CD8-positive, alpha-beta memory T cell (primary cell): Measurements from ENCODE around the gene KIAA1586. TPM values are rescaled to one million over a fixed set of nuclear protein-coding genes. Genes with fewer than 3 reads are reported as not detected.
A peak's percentile ranks its signal among the peaks of the same experiment; 100 is the strongest.
"Not testable (repeated sequence)": the region's sequence is repeated elsewhere in the genome, so short reads cannot be mapped to it uniquely, and the experiment has no call there.

Experiments
- CTCF ChIA-PET: fragments of 350-600 bp; sonication (Branson Sonifier 250); formaldehyde crosslinking; loops from one replicate; lab custom pipeline; 2021; ENCODE audit warnings: antibody characterized with exemption; lab: Charles Lee
- POLR2A ChIA-PET: fragments of 350-600 bp; sonication (Branson Sonifier 250); formaldehyde crosslinking; loops from one replicate; lab custom pipeline; 2021; ENCODE audit warnings: antibody characterized with exemption; lab: Charles Lee
- DNase-seq, 5 donors: peaks; one replicate each; pipeline versions ENCODE4 v3.0.0 to v3.0.0-alpha.2; 2020 to 2022; ENCODE audit warnings: mixed read lengths in 1 of 5
- H3K27ac ChIP-seq: one replicate; pipeline ENCODE4 v1.7.0; 2013; ENCODE audit warnings: low read depth, mild to moderate bottlenecking, low read length, moderate library complexity
- H3K27me3 ChIP-seq: 2 replicates; pipeline ENCODE4 v1.7.0; 2013; ENCODE audit warnings: low read length, mild to moderate bottlenecking; ENCODE audit not compliant: insufficient read depth, poor library complexity, severe bottlenecking
- H3K36me3 ChIP-seq: 2 replicates; pipeline ENCODE4 v1.7.0; 2013; ENCODE audit warnings: mild to moderate bottlenecking, low read length, moderate library complexity; ENCODE audit not compliant: insufficient read depth
- H3K4me1 ChIP-seq: 2 replicates; pipeline ENCODE4 v1.7.0; 2013; ENCODE audit warnings: mild to moderate bottlenecking, low read length, moderate library complexity; ENCODE audit not compliant: insufficient read depth
- H3K4me3 ChIP-seq: 2 replicates; pipeline ENCODE4 v1.7.0; 2013; ENCODE audit warnings: mild to moderate bottlenecking, low read length
- H3K9me3 ChIP-seq: 2 replicates; pipeline ENCODE4 v1.7.0; 2013; ENCODE audit warnings: mild to moderate bottlenecking, low read length
- H3K27ac Mint-ChIP-seq, 8 donors: one replicate each; pipeline ENCODE4 v1.8.0; 2020 to 2021; ENCODE audit warnings: mixed read lengths in 8 of 8, mild to moderate bottlenecking in 6 of 8, inconsistent platforms in 3 of 8, moderate library complexity in 3 of 8
- H3K27me3 Mint-ChIP-seq, 2 donors: one replicate each; pipeline ENCODE4 v1.8.0; 2020 to 2021; ENCODE audit warnings: mixed read lengths in 2 of 2, mild to moderate bottlenecking in 1 of 2, moderate library complexity in 1 of 2
- H3K36me3 Mint-ChIP-seq, 3 donors: one replicate each; pipeline ENCODE4 v1.8.0; 2020 to 2021; ENCODE audit warnings: mixed read lengths in 3 of 3, inconsistent platforms in 1 of 3, mild to moderate bottlenecking in 1 of 3
- H3K4me1 Mint-ChIP-seq, 3 donors: one replicate each; pipeline ENCODE4 v1.8.0; 2020 to 2021; ENCODE audit warnings: mixed read lengths in 3 of 3, inconsistent platforms in 1 of 3, mild to moderate bottlenecking in 1 of 3
- H3K4me3 Mint-ChIP-seq, 7 donors: one replicate each; pipeline ENCODE4 v1.8.0; 2020 to 2021; ENCODE audit warnings: mixed read lengths in 7 of 7, mild to moderate bottlenecking in 6 of 7, moderate library complexity in 4 of 7, inconsistent platforms in 2 of 7
- H3K9me3 Mint-ChIP-seq, 5 donors: one replicate each; pipeline ENCODE4 v1.8.0; 2020 to 2022; ENCODE audit warnings: mixed read lengths in 5 of 5, mild to moderate bottlenecking in 3 of 5, moderate library complexity in 2 of 5, inconsistent platforms in 1 of 5
- polyA plus RNA-seq: library from polyadenylated mRNA; unstranded; fragments of 300-500 nt; fragmentation: Illumina TruSeq; gene quantifications from one replicate; pipeline ENCODE4 v1.2.3, GENCODE V29; 2021
- total RNA-seq, 2 experiments: library from RNA; stranded (reverse); gene quantifications; one replicate each; pipeline ENCODE4 v1.2.3, GENCODE V29; 2021

KIAA1586 gene
- total and polyA plus RNA-seq, 3 experiments from 2014 or later = 8.1 to 19.0 (median 18.5) TPM

DNA sequence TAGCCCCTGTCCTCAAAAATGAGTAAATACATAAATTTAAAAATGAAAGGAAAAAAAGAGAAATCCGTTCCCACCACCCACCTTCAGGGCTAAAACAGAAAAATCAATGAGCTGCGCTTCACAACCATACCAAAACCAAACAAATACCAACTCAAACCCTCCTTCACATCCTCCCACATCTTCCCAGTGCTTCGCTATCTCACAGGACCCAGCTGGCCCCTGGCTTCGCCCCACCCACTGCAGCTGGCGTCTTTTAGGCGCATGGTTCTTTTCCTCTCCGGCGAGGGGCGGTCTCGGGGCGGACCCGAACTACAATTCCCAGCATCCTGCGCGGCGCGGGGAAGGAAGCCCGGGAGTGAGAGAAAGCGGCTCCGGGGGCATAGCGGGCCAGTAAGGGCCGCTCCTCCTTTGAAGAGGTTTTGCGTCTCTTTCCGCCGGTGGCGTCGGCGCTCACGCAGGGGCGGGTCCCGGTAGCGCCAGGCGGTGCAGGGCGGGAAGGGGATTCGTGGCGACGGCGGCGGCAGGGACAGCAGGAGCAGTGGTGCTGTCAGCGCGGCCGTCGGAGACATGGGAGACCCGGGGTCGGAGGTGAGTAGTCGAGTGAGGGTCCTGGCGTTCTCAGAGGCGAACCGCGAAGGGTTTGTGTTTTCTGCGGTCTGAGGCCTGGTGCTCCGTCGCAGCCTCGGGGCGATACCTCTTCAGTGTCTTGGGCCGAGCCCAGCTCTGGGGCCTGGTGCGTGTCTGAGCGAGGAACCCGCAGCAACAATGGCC, 43.4 kb downstream of the KIAA1586 start, which contains the start of gene ZNF451:
TSS of gene ZNF451 (plus strand) at position 502 of the 771 bp plus-strand sequence. CDS start at position 568, 66 bp downstream.
- peak; percentile 93 to 96 (median 94) for DNase-seq
- H3K4me1 ChIP-seq = peaks cover 28% of the 10 kb centered on the region
- H3K36me3 Mint-ChIP-seq = peaks cover 0 to 26% (median 0%) of the 10 kb centered on the region in 3 donors
- ChIA-PET POLR2A (no interaction called here), CTCF (interaction anchor here (0.8 kb wide), 1 partner anchor 132 kb away, joined by 3 read pairs; the partner anchor contains the start of gene RAB23)
- no peaks in the 10 kb centered on the region for H3K9me3 Mint-ChIP-seq
- no peaks in the 10 kb centered on the region for H3K9me3 ChIP-seq
- H3K36me3 ChIP-seq = no peaks in the 10 kb centered on the region
- H3K27ac ChIP-seq = peak within 1 kb of the TSS; percentile 49
- H3K27me3 Mint-ChIP-seq = no peaks in the 10 kb centered on the region
- H3K27me3 ChIP-seq = no peaks in the 10 kb centered on the region
- peak within 1 kb of the TSS; percentile 71 to 97 (median 92) for H3K27ac Mint-ChIP-seq
- peak within 1 kb of the TSS; percentile 40 for H3K4me3 ChIP-seq
- H3K4me3 Mint-ChIP-seq = peak within 1 kb of the TSS; percentile 82 to 94 (median 90)
- peaks cover 33 to 44% (median 43%) of the 10 kb centered on the region in 3 donors for H3K4me1 Mint-ChIP-seq

GRCh38 chr6:57090458-57091067, 44.1 kb downstream of the KIAA1586 start:
- H3K36me3 Mint-ChIP-seq = peaks cover 0 to 29% (median 0%) of the 10 kb centered on the region in 3 donors
- H3K36me3 ChIP-seq, DNase-seq, CTCF ChIA-PET, H3K4me3 ChIP-seq, H3K27ac ChIP-seq, H3K27me3 ChIP-seq, POLR2A ChIA-PET, H3K9me3 ChIP-seq, H3K9me3 Mint-ChIP-seq, H3K27me3 Mint-ChIP-seq: not testable (repeated sequence)
- H3K4me1 Mint-ChIP-seq = peaks cover 35 to 49% (median 49%) of the 10 kb centered on the region in 3 donors
- peaks cover 31% of the 10 kb centered on the region for H3K4me1 ChIP-seq
- H3K4me3 Mint-ChIP-seq = peak overlapping the region in 5 of 7 donors; percentile 82 to 94 (median 90)
- peak overlapping the region in 1 of 8 donors; percentile 97 for H3K27ac Mint-ChIP-seq

DNA sequence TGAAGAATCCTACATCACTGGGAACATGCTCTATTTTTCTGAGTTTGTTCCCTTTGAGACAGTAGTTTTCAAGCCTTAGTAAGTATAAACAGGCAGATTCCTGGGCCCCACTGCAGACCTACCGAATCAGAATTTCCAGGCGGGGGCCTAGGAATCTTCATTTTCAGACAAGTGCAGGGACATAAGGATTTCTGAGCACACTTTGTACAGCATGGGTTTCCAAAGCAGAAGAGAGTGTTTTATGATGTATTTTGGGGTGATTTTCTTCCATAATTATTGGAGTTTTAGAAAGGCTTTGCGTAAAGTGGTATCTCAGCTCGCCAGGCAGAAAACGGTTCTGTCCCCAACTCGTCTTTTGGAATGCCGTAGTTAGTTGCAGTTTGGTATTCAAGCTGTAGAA, 44.9 kb downstream of the KIAA1586 start:
- H3K36me3 ChIP-seq, H3K27me3 ChIP-seq, H3K9me3 ChIP-seq, CTCF ChIA-PET, DNase-seq, H3K27me3 Mint-ChIP-seq, POLR2A ChIA-PET, H3K4me3 ChIP-seq, H3K9me3 Mint-ChIP-seq: not testable (repeated sequence)
- peak overlapping the region; percentile 52 to 82 (median 70) for H3K4me3 Mint-ChIP-seq
- H3K36me3 Mint-ChIP-seq = peaks cover 0 to 30% (median 0%) of the 10 kb centered on the region in 3 donors
- Histone ChIP-seq H3K4me1 (peaks cover 31% of the 10 kb centered on the region), H3K27ac (peak overlapping the region; percentile 12)
- H3K4me1 Mint-ChIP-seq = peaks cover 35 to 54% (median 52%) of the 10 kb centered on the region in 3 donors
- H3K27ac Mint-ChIP-seq = peak overlapping the region in 7 of 8 donors; percentile 57 to 78 (median 69)

DNA sequence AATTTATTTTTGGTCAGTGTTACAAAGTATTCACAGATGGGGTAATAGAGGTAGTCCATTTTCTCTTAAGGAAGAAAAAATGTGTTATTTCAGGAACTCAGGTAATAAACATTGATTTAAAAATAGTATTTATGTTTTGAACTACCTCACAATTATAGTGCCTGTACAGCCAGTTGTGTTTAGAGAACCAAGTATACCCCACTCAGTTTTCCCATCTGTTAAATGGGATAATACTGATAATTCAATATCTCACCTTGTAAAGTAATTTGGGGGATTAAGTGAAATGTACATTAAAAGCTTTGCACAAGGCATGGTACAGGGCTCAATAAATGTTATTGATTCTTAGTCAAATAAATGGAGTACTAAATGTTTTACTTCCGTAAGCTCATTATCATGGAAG, 48.2 kb downstream of the KIAA1586 start:
- no peaks in the 10 kb centered on the region for H3K9me3 ChIP-seq
- CTCF ChIA-PET = no interaction called here
- Mint-ChIP-seq H3K27ac (no peak overlapping the region), H3K4me3 (no peak overlapping the region), H3K4me1 (peaks cover 52 to 78% (median 73%) of the 10 kb centered on the region in 3 donors), H3K36me3 (peaks cover 8 to 55% (median 9%) of the 10 kb centered on the region in 3 donors), H3K9me3 (no peaks in the 10 kb centered on the region), H3K27me3 (no peaks in the 10 kb centered on the region)
- no peak for DNase-seq
- H3K4me3 ChIP-seq = no peak overlapping the region
- POLR2A ChIA-PET = interaction anchor here (0.6 kb wide), 1 partner anchor 127 kb away, joined by 8 read pairs; no protein-coding TSS in a partner anchor
- H3K27me3 ChIP-seq = no peaks in the 10 kb centered on the region
- no peak overlapping the region for H3K27ac ChIP-seq
- H3K36me3 ChIP-seq = peaks cover 9% of the 10 kb centered on the region
- H3K4me1 ChIP-seq = peaks cover 40% of the 10 kb centered on the region

- H3K4me3 Mint-ChIP-seq = peak overlapping the region in 1 of 7 donors; percentile 34
- H3K27me3 ChIP-seq = no peaks in the 10 kb centered on the region
- no peaks in the 10 kb centered on the region for H3K9me3 Mint-ChIP-seq
- no peak for DNase-seq
- peaks cover 27% of the 10 kb centered on the region for H3K4me1 ChIP-seq
- H3K27ac ChIP-seq = no peak overlapping the region
- CTCF ChIA-PET = no interaction called here
- peaks cover 36 to 74% (median 59%) of the 10 kb centered on the region in 3 donors for H3K4me1 Mint-ChIP-seq
- peaks cover 38% of the 10 kb centered on the region for H3K36me3 ChIP-seq
- peak overlapping the region in 1 of 8 donors; percentile 46 for H3K27ac Mint-ChIP-seq
- H3K9me3 ChIP-seq = no peaks in the 10 kb centered on the region
- no peaks in the 10 kb centered on the region for H3K27me3 Mint-ChIP-seq
- H3K36me3 Mint-ChIP-seq = peaks cover 26 to 71% (median 26%) of the 10 kb centered on the region in 3 donors
- POLR2A ChIA-PET = no interaction called here
- no peak overlapping the region for H3K4me3 ChIP-seq
Measured at GRCh38 chr6:57097596-57097995, 51.1 kb downstream of the KIAA1586 start.

DNA sequence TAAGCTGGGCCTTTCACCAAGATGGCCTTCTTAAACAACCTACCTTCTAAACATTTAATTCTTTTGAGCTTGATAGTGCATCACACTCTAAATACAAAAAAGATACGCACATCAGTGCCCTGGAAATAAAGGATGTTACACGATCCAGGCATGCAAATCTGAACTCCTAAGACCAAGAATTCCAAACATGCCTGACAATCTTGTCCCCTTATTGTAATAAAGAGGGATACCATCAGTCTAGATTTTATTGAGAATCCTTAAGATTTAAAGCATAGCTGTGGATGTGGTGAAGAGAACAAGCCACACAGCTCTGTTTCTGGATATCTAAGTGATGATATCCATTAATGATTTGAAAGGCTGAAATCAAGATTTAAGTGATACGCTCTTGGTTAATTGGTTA, 56.5 kb downstream of the KIAA1586 start:
- Histone ChIP-seq H3K4me1 (no peaks in the 10 kb centered on the region), H3K27ac (no peak overlapping the region), H3K36me3 (peaks cover 44% of the 10 kb centered on the region), H3K27me3 (no peaks in the 10 kb centered on the region), H3K9me3 (no peaks in the 10 kb centered on the region), H3K4me3 (no peak overlapping the region)
- Mint-ChIP-seq H3K9me3 (no peaks in the 10 kb centered on the region), H3K4me1 (peaks cover 35 to 66% (median 50%) of the 10 kb centered on the region in 3 donors), H3K4me3 (no peak overlapping the region), H3K36me3 (peaks cover 26 to 77% (median 34%) of the 10 kb centered on the region in 3 donors), H3K27me3 (no peaks in the 10 kb centered on the region), H3K27ac (peak overlapping the region in 1 of 8 donors; percentile 32)
- ChIA-PET POLR2A (no interaction called here), CTCF (no interaction called here)
- DNase-seq = no peak

GRCh38 chr6:57104336-57104735, 57.8 kb downstream of the KIAA1586 start:
- H3K4me1 Mint-ChIP-seq = peaks cover 33 to 66% (median 52%) of the 10 kb centered on the region in 3 donors
- H3K27ac ChIP-seq = no peak overlapping the region
- no peaks in the 10 kb centered on the region for H3K27me3 Mint-ChIP-seq
- H3K36me3 ChIP-seq = peaks cover 38% of the 10 kb centered on the region
- CTCF ChIA-PET = no interaction called here
- no peak overlapping the region for H3K4me3 ChIP-seq
- no peaks in the 10 kb centered on the region for H3K9me3 Mint-ChIP-seq
- peaks cover 18 to 75% (median 29%) of the 10 kb centered on the region in 3 donors for H3K36me3 Mint-ChIP-seq
- H3K9me3 ChIP-seq = no peaks in the 10 kb centered on the region
- no peaks in the 10 kb centered on the region for H3K4me1 ChIP-seq
- H3K4me3 Mint-ChIP-seq = no peak overlapping the region
- POLR2A ChIA-PET = no interaction called here
- no peak for DNase-seq
- H3K27me3 ChIP-seq = no peaks in the 10 kb centered on the region
- peak overlapping the region in 1 of 8 donors; percentile 10 for H3K27ac Mint-ChIP-seq
